ENCODE results near the gene SRF.

Gene SRF

DNA sequence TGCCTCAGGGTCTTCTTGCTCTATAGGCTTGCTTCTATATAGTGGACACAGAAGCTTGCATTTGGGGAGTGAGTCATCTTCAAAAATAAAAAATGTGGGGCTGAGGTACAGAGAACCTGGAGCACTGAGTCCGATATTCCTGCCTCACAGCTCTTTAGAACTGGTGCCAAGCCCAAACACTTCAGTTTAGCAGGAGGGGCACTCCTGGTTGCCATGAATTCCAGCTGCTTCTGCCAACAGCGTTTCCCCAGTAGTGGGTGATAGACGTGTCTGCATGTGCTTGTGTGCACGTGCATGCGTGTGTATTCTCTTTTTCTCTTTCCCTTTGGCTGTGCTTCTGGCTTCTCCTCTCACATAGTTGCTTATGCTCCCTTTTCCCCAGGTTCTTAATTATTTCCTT is 46.3 kb downstream of the SRF start:
- TF ChIP-seq SIN3A (IDR thresholded peaks at IDR 0.05; ENCODE audit: borderline replicate concordance, insufficient read depth, low read length), result no peak
- TF ChIP-seq POLR2AphosphoS5 (IDR thresholded peaks at IDR 0.05; ENCODE audit: low read depth, low read length), result no peak
- TF ChIP-seq, protein P1, sequence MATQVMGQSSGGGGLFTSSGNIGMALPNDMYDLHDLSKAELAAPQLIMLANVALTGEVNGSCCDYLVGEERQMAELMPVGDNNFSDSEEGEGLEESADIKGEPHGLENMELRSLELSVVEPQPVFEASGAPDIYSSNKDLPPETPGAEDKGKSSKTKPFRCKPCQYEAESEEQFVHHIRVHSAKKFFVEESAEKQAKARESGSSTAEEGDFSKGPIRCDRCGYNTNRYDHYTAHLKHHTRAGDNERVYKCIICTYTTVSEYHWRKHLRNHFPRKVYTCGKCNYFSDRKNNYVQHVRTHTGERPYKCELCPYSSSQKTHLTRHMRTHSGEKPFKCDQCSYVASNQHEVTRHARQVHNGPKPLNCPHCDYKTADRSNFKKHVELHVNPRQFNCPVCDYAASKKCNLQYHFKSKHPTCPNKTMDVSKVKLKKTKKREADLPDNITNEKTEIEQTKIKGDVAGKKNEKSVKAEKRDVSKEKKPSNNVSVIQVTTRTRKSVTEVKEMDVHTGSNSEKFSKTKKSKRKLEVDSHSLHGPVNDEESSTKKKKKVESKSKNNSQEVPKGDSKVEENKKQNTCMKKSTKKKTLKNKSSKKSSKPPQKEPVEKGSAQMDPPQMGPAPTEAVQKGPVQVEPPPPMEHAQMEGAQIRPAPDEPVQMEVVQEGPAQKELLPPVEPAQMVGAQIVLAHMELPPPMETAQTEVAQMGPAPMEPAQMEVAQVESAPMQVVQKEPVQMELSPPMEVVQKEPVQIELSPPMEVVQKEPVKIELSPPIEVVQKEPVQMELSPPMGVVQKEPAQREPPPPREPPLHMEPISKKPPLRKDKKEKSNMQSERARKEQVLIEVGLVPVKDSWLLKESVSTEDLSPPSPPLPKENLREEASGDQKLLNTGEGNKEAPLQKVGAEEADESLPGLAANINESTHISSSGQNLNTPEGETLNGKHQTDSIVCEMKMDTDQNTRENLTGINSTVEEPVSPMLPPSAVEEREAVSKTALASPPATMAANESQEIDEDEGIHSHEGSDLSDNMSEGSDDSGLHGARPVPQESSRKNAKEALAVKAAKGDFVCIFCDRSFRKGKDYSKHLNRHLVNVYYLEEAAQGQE (IDR thresholded peaks at IDR 0.05; ENCODE audit: insufficient read depth in 1 of 2, low read depth in 2 of 2, low read length in 2 of 2), result no peak
- TF ChIP-seq TAF1 (IDR thresholded peaks at IDR 0.05; ENCODE audit: borderline replicate concordance, insufficient read depth, low read length), result no peak
- TF ChIP-seq FOXP2 (optimal IDR thresholded peaks at IDR 0.05; ENCODE audit: borderline replicate concordance, extremely low read depth, extremely low read length, insufficient read depth), result no peak

DNA sequence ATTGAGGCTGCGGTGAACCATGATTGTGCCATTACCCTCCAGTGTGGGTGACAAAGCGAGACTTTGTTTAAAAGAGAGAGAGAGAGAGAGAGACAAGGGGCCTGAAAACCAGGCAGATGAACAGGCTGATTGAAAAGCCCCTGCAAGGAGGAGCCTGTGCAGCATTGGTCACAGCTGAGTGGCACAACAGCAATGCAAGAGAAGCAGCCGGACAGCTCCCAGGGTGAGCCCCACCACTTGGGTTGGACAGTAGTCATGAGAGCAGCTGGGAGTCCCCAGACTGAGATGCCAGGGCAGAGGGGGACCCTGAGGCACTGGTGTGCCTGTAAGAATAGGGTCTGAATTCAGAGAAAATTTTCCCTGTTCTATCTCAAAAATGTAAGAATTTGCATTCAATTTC is 48.0 kb downstream of the SRF start:
- TF ChIP-seq, protein P1 (IDR thresholded peaks at IDR 0.05; ENCODE audit: insufficient read depth in 1 of 2, low read depth in 2 of 2, low read length in 2 of 2), result 0 out of 4 replicates have a peak, but pooled peaks of 1 of the 2 experiments have one; percentile 20
- TF ChIP-seq TAF1 (IDR thresholded peaks at IDR 0.05; ENCODE audit: borderline replicate concordance, insufficient read depth, low read length), result no peak
- no peak for TF ChIP-seq SIN3A (IDR thresholded peaks at IDR 0.05; ENCODE audit: borderline replicate concordance, insufficient read depth, low read length)

DNA sequence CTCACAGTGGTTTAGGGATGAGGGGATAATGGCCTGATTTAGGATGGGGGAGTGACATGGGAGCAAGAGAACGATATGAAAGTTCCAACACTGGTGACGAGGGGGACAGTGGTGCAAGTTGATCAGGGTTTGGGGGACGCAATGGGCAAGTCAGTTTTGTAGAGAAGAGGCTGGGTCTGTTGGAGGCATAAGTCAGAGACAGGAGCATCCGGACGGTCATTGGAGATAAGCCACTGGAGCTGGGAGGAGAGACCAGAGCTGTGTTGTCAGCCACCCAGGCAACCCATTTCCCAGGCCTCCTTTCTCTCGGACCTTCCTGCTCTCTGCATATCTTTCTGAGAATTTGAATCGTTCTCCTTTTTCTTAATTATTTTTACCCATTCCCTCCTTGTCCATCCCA is 48.7 kb downstream of the SRF start:
- TF ChIP-seq SIN3A (IDR thresholded peaks at IDR 0.05; ENCODE audit: borderline replicate concordance, insufficient read depth, low read length) (no peak), FOXP2 (optimal IDR thresholded peaks at IDR 0.05; ENCODE audit: borderline replicate concordance, extremely low read depth, extremely low read length, insufficient read depth) (no peak), POLR2AphosphoS5 (IDR thresholded peaks at IDR 0.05; ENCODE audit: low read depth, low read length) (no peak), TAF1 (IDR thresholded peaks at IDR 0.05; ENCODE audit: borderline replicate concordance, insufficient read depth, low read length) (no peak)
- TF ChIP-seq, protein P1 (IDR thresholded peaks at IDR 0.05; ENCODE audit: insufficient read depth in 1 of 2, low read depth in 2 of 2, low read length in 2 of 2), result no peak

DNA sequence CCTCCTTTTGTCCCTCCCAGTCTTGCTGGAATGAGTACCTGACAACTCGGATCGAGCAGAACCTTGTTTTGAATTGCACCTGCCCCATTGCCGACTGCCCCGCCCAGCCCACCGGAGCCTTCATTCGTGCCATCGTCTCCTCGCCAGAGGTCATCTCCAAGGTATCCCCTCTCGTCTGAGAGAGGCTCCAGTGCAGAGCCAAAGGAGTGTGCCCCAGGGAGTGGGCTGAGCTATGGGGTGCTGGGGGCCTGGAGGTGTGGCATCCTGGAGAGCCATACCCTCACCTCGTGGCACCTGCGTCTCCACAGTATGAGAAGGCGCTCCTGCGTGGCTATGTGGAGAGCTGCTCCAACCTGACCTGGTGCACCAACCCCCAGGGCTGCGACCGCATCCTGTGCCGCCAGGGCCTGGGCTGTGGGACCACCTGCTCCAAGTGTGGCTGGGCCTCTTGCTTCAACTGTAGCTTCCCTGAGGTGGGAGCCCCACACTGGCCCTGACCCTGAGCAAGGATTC is 49.4 kb downstream of the SRF start:
- no peak for TF ChIP-seq FOXP2 (optimal IDR thresholded peaks at IDR 0.05; ENCODE audit: borderline replicate concordance, extremely low read depth, extremely low read length, insufficient read depth)
- no peak for TF ChIP-seq TAF1 (IDR thresholded peaks at IDR 0.05; ENCODE audit: borderline replicate concordance, insufficient read depth, low read length)
- TF ChIP-seq, protein P1 (IDR thresholded peaks at IDR 0.05; ENCODE audit: insufficient read depth in 1 of 2, low read depth in 2 of 2, low read length in 2 of 2), result no peak
- no peak; the same call in 1 of the 2 replicates for TF ChIP-seq POLR2AphosphoS5 (IDR thresholded peaks at IDR 0.05; ENCODE audit: low read depth, low read length)
